IPS DF 6.9 (cell line): Measurements from ENCODE around the gene HAND2.

Experiments used
- DNase-seq: peaks from one replicate; pipeline ENCODE4 v3.0.0-alpha.2; 2013; ENCODE audit warnings: low read depth, low spot score
- H3K27ac ChIP-seq: one replicate; pipeline ENCODE4 v1.5.1; 2013; ENCODE audit warnings: low read length, control low read depth
- H3K27me3 ChIP-seq: 2 replicates; pipeline ENCODE4 v1.6.1; 2013; ENCODE audit warnings: mild to moderate bottlenecking, low read length; ENCODE audit not compliant: control insufficient read depth, insufficient read depth
- H3K36me3 ChIP-seq: 2 replicates; pipeline ENCODE4 v1.6.1; 2013; ENCODE audit warnings: low read length; ENCODE audit not compliant: control insufficient read depth, insufficient read depth
- H3K4me1 ChIP-seq: 2 replicates; pipeline ENCODE4 v1.6.1; 2013; ENCODE audit warnings: low read length; ENCODE audit not compliant: control insufficient read depth, insufficient read depth
- H3K4me3 ChIP-seq: 2 replicates; pipeline ENCODE4 v1.5.1; 2013; ENCODE audit warnings: mild to moderate bottlenecking, low read length
- H3K9me3 ChIP-seq: 2 replicates; pipeline ENCODE4 v1.6.1; 2013; ENCODE audit warnings: low read length, inconsistent platforms; ENCODE audit not compliant: control insufficient read depth, insufficient read depth
- WGBS: extraction: QIAGEN DNeasy Blood & Tissue Kit; methylation state at CpG from one replicate; pipeline ENCODE4 v1.1.7; 2013; ENCODE audit warnings: mixed read lengths, missing lambda C conversion rate; ENCODE audit not compliant: insufficient read length, insufficient coverage; 5-methylcytosine and 5-hydroxymethylcytosine counted together

The HAND2 gene

DNA sequence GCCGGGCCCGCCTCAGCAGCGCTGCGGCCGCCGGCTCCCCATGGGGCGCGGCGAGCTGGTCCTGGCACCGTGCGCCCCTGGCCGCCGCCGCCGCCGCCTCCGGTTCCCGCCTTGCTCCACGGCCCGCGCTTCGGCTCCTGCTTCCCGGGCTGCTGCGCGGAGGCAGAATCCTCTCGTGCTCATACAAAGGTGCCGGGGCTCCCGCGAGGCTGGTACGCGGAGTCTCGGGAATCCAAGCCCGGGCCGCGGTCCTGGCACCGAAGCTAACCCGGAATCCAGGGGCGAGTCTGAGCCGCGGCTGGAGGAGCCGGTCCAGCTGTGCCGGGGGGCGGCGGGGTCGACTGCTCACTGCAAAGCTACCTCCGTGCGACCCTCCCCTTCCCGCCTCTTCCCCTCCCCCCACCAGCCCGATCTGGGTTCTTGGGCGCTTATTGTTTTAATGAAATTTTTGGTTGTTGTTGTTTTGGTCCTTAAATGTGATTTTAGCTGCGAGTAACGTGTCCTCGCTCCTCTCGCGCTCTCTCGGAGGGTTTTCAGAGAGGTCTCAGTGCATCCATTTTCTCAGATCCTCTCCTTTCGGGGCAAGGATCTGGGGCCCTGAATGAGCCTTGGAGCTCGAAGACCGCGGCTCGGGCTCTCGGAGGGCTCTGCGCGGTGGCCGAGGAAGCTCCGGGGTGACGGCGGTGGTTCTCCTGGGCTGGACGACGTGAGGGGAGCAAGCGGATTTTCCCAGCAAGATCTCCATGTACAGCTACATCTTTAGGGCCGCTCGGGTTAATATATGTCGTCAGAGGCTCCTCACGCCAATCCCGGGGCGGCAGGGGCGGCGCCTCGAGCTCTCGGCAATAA lies at the start of gene HAND2:
HAND2 (minus strand) TSS at position 753 of the 849 bp plus-strand sequence. CDS start 940 bp downstream, outside the sequence.
- DNase-seq, result no peak
- peaks cover 93% of the 10 kb centered on the region for H3K27me3 ChIP-seq
- H3K27ac ChIP-seq, result no peak within 1 kb of the TSS
- H3K36me3 ChIP-seq, result no peaks in the 10 kb centered on the region
- no peaks in the 10 kb centered on the region; the same call in 1 of the 2 replicates for H3K4me1 ChIP-seq
- no peaks in the 10 kb centered on the region for H3K9me3 ChIP-seq
- H3K4me3 ChIP-seq, result peak within 1 kb of the TSS; percentile 2; the same call in 1 of the 2 replicates
- WGBS, result no CpG with 5 or more reads among the region's 81 CpGs

DNA sequence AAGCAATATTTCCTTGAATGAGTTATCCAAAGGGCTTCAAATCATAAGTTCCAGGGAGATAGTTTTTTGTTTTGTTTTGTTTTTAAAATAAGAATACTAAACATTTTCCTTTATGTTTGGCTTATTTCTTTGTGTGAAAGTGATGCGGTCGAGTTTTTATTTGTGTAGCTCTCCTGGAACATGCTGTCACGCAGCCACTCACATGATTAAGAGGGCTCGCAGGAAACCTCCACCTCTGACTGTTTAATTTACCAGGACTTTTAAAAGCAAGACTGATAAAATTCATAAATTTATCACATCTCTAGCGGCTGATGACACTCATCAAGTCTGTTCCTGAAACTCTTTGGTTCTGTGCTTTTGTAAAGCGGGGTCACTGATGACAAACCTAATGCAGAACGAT lies 48.9 kb upstream of the HAND2 start:
- Histone ChIP-seq H3K27me3 (no peaks in the 10 kb centered on the region), H3K9me3 (no peaks in the 10 kb centered on the region), H3K27ac (no peak overlapping the region), H3K4me1 (no peaks in the 10 kb centered on the region), H3K36me3 (no peaks in the 10 kb centered on the region), H3K4me3 (no peak overlapping the region)
- WGBS, result no CpG with 5 or more reads among the region's 7 CpGs
- DNase-seq, result no peak

DNA sequence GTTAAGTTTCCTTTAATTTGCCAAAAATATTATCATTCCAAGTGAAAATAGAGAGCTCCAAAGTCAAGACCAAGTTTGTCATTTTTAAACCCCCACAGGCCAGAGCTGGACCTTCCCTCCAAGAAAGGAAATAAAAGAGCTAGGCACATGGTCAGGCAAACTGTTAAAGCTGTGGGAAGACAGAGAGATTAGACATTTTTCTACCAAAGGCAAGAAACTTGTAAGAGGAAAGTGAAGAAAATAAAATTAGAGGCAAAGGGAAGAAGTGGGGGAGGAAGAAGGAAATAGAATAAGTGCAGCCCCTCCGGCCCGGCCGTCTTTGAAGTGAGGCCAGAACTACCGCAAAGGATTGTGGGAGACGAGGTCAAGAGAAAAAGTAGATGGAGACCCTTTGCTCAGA lies 47.9 kb upstream of the HAND2 start:
- DNase-seq, result no peak
- Histone ChIP-seq H3K27me3 (no peaks in the 10 kb centered on the region), H3K4me1 (no peaks in the 10 kb centered on the region), H3K27ac (no peak overlapping the region), H3K9me3 (no peaks in the 10 kb centered on the region), H3K4me3 (no peak overlapping the region), H3K36me3 (no peaks in the 10 kb centered on the region)
- WGBS, result no CpG with 5 or more reads among the region's 5 CpGs

DNA sequence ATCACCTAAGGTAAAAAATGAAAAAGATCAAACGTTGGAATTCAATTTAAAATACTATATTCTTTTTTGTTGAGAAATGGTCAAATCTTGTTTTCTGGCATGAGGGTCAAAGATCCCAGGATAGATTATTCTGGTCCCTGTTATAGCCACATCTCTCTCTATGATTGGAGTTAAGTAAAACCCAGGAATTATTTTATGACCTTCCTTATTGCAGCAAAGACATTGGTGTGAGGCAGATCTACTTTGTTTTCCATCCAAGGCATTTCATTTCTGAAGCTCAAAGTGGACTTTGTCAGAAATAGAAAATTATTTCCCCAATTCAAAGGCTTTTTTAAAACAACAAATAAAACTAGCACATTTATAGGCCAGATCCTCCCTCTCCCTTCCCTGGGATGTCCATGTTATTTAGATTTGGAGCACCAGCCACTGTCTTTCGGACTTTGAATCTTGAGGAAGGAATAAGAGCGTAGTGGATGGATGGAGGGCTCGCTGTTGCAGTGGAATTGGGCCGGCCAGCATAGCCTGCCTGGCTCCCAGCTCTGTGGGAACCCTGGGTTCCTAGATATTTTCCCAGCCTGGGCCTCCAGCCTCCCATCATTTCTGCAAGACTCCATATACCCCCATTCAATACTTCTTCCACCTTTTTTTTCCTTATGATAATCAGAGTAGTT lies 45.6 kb upstream of the HAND2 start:
- DNase-seq, result no peak
- H3K36me3 ChIP-seq, result no peaks in the 10 kb centered on the region
- no CpG with 5 or more reads among the region's 5 CpGs for WGBS
- H3K4me1 ChIP-seq, result no peaks in the 10 kb centered on the region
- H3K27ac ChIP-seq, result no peak overlapping the region
- H3K9me3 ChIP-seq, result no peaks in the 10 kb centered on the region
- H3K27me3 ChIP-seq, result no peaks in the 10 kb centered on the region
- no peak overlapping the region for H3K4me3 ChIP-seq

DNA sequence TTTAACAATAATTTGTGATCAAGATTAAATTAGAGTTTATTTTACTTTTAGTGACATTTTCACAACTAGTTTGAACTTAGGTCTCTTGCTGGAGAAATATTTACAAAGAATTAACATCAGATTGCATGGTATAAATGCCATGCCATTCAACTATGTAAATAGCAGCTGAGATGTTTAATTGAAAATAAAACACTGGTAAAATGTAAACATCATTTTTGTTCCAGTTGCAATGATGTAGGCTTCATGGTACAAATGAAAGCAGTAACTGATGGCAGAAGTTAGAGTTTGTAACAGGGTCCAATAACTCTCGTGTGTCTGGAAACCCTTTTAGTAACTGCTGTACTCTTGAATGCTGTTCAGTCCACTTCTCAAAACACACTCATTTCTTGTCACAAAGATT lies 43.7 kb upstream of the HAND2 start:
- Histone ChIP-seq H3K27me3 (no peaks in the 10 kb centered on the region), H3K27ac (no peak overlapping the region), H3K9me3 (no peaks in the 10 kb centered on the region), H3K36me3 (no peaks in the 10 kb centered on the region), H3K4me3 (no peak overlapping the region), H3K4me1 (no peaks in the 10 kb centered on the region)
- no CpG with 5 or more reads among the region's 1 CpG for WGBS
- no peak for DNase-seq

DNA sequence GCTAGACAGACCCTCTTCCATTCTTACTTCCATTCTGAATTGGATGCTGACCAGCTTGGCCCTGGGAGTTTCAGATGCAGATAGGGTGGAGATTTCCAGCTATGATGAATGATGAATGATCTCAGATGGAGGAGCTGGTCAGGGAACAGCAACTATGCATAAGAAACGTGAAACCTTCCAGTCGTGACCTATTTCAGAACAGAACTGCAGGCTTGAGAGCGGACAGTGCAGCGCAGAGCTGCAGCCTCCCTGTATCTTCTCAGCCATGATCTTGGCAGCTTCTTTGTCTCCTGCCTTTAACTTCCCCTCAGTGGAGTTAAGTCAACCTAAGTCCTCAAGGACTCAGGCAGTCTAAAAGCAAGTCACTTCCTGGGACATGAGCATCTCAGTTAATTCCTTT lies 43.3 kb upstream of the HAND2 start:
- no CpG with 5 or more reads among the region's 4 CpGs for WGBS
- H3K27ac ChIP-seq, result no peak overlapping the region
- DNase-seq, result no peak

DNA sequence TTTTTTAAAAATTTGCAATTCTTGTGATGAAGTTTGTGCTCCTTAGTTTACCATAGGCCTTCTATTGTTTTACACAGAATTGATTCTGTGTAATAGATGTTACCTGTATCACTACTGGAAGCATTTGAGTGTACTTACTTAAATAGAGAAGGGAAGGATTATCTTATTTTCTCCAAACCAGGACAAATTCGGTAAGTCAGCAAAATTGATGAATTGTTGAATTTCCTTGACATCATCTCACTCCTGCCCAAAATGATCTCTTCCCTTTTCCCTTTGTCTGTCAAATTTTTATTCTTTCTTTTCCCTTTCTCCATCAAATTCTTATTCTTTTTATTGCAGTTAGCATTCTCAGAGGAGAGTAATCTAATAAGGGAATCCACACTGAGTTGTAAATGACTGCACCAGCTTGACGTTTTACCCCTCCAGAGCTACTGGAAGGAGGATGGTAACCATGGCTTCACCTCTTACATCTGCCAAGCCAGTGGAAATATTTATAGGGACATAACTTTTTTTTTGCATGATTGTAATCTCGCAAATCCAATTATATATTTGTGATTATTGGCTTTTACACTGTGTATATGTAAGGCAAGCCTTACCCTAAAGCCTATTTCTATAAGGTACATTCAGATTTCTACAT lies 42.6 kb upstream of the HAND2 start:
- DNase-seq, result no peak
- WGBS, result no CpG with 5 or more reads among the region's 3 CpGs
- Histone ChIP-seq H3K4me1 (no peaks in the 10 kb centered on the region), H3K27me3 (no peaks in the 10 kb centered on the region), H3K4me3 (no peak overlapping the region), H3K27ac (no peak overlapping the region), H3K36me3 (no peaks in the 10 kb centered on the region), H3K9me3 (no peaks in the 10 kb centered on the region)

More for the DNA sequence above, 43.3 kb upstream of the HAND2 start:
- H3K27me3 ChIP-seq, result no peaks in the 10 kb centered on the region
- no peaks in the 10 kb centered on the region for H3K9me3 ChIP-seq
- no peak overlapping the region for H3K4me3 ChIP-seq
- H3K36me3 ChIP-seq, result no peaks in the 10 kb centered on the region
- no peaks in the 10 kb centered on the region for H3K4me1 ChIP-seq

DNA sequence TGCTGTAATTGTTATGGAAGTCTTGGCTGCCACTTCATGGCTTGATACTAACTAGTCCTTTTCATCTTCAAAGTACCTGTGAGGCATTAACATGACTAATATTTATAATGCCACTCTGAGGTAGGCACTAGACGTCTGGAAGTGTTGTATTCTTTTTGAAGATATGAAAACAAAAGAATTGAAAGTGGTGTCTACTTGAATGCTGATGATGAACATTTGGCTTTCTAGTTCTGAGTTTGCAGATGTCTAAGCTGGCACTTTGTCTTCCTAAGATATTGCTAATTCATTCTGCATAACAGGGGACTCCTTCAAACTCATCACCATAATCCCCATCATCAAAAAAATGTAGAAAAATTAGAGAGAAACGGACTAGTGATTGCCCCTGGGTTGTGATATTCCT lies 41.6 kb upstream of the HAND2 start:
- Histone ChIP-seq H3K4me1 (no peaks in the 10 kb centered on the region), H3K4me3 (no peak overlapping the region), H3K27ac (no peak overlapping the region), H3K9me3 (no peaks in the 10 kb centered on the region), H3K36me3 (no peaks in the 10 kb centered on the region), H3K27me3 (no peaks in the 10 kb centered on the region)
- no peak for DNase-seq
- no CpG with 5 or more reads among the region's 2 CpGs for WGBS

DNA sequence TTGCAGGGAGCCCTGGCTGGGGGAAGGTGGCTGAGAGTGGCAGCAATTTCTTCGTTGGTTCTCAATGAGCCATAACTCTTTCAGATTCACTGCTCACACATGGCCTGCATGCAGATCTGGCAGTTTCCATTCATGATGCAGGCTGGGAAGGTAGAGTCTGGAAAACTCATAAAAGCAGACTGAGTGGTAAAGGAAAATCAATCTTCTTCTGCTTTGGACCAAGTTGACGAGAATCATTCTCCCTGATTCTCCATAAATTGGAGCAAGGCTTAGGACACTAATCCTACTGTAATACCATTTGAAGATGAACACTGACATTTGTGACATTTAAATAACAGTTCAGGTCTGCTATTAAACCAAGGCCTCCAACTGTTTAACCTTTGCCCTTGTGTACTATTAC lies 35.3 kb upstream of the HAND2 start:
- DNase-seq, result no peak
- Histone ChIP-seq H3K4me1 (no peaks in the 10 kb centered on the region), H3K4me3 (no peak overlapping the region), H3K9me3 (no peaks in the 10 kb centered on the region), H3K36me3 (no peaks in the 10 kb centered on the region), H3K27ac (no peak overlapping the region), H3K27me3 (no peaks in the 10 kb centered on the region)
- no CpG with 5 or more reads among the region's 2 CpGs for WGBS

DNA sequence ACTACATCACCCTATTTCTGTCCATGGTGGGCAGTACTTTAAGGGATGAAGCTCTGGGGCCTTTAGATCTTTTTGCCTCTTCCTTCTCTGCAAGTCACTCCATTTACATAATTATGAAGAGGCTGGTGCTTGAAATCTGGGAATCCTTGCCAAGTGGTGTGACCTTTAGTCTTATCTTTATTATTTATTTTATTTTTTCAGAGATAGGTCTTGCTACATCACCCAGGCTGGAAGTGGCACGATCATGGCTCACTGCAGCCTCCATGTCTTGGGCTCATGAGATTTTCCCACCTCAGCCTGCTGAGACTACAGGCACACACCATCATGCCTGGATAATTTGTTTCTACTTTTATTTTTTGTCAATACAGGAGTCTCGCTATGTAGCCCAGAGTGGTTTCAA lies 34.4 kb upstream of the HAND2 start:
- no peaks in the 10 kb centered on the region for H3K4me1 ChIP-seq
- H3K27ac ChIP-seq, result no peak overlapping the region

More for the DNA sequence above, 34.4 kb upstream of the HAND2 start:
- WGBS, result no CpG with 5 or more reads among the region's 2 CpGs
- Histone ChIP-seq H3K36me3 (no peaks in the 10 kb centered on the region), H3K27me3 (no peaks in the 10 kb centered on the region), H3K9me3 (no peaks in the 10 kb centered on the region), H3K4me3 (no peak overlapping the region)
- DNase-seq, result no peak
